ENCODE data around the gene NEK11.

- no peak for TF ChIP-seq CTCF (IDR thresholded peaks at IDR 0.05)
- no peak for TF ChIP-seq POLR2A (IDR thresholded peaks at IDR 0.05)
Observed at GRCh38 chr3:131107637-131108433, 81.2 kb downstream of the NEK11 start.

All from Peyer's patch (tissue), 4 donors.